Caco-2 (cell line): ENCODE results near the gene TMEM50A. TPM values are rescaled to one million over a fixed set of nuclear protein-coding genes. Genes with fewer than 3 reads are reported as not detected.
A peak's percentile ranks its signal among the peaks of the same experiment; 100 is the strongest.
"Not testable (repeated sequence)": the region's sequence is repeated elsewhere in the genome, so short reads cannot be mapped to it uniquely, and the experiment has no call there.

Experiments
- BruUV-seq: library from RNA; stranded (reverse); fragments of 400-500 nt; replicated peaks from 2 replicates; lab custom pipeline; 2021; lab: Mats Ljungman, UMichigan
- CTCF ChIA-PET: fragments of 300-600 bp; sonication (Branson Sonifier 250); formaldehyde crosslinking; loops from one replicate; lab custom pipeline; 2022; ENCODE audit warnings: antibody characterized with exemption; lab: Charles Lee
- POLR2A ChIA-PET: fragments of 300-600 bp; sonication (Branson Sonifier 250); formaldehyde crosslinking; loops from one replicate; lab custom pipeline; 2022; ENCODE audit warnings: antibody characterized with exemption; lab: Charles Lee
- DNase-seq, 2 experiments: peaks; one replicate each; pipeline versions ENCODE4 v3.0.0 to v3.0.0-alpha.2; 2020 to 2022
- H3K27me3 ChIP-seq: replicated peaks from 2 replicates; pipeline ENCODE4 v1.6.0; 2011; ENCODE audit warnings: low read length; ENCODE audit not compliant: control insufficient read depth, insufficient read depth
- H3K36me3 ChIP-seq: 2 replicates; pipeline ENCODE4 v1.5.1; 2011; ENCODE audit warnings: low read length; ENCODE audit not compliant: control insufficient read depth, insufficient read depth
- H3K4me1 ChIP-seq: fragments of 250-450 bp; sonication (Bioruptor Pico); 2 replicates; pipeline ENCODE4 v1.5.1; 2020; ENCODE audit warnings: mild to moderate bottlenecking
- H3K4me3 ChIP-seq: 2 replicates; pipeline ENCODE4 v1.5.1; 2011; ENCODE audit warnings: low read depth, mild to moderate bottlenecking, control low read depth, low read length
- H3K9me3 ChIP-seq: fragments of 250-450 bp; sonication (Bioruptor Pico); 2 replicates; pipeline ENCODE4 v1.5.1; 2020; ENCODE audit warnings: mild to moderate bottlenecking, moderate library complexity
- H3K27ac Mint-ChIP-seq: one replicate; pipeline ENCODE4 v1.8.0; 2022; ENCODE audit warnings: mixed read lengths; ENCODE audit not compliant: unreplicated experiment
- H3K27me3 Mint-ChIP-seq: one replicate; pipeline ENCODE4 v1.8.0; 2022; ENCODE audit warnings: mixed read lengths; ENCODE audit not compliant: insufficient read depth, unreplicated experiment
- H3K36me3 Mint-ChIP-seq: one replicate; pipeline ENCODE4 v1.8.0; 2022; ENCODE audit warnings: mild to moderate bottlenecking, mixed read lengths; ENCODE audit not compliant: insufficient read depth, unreplicated experiment
- H3K4me1 Mint-ChIP-seq: one replicate; pipeline ENCODE4 v1.8.0; 2022; ENCODE audit warnings: low read depth, mixed read lengths; ENCODE audit not compliant: unreplicated experiment
- H3K4me3 Mint-ChIP-seq: one replicate; pipeline ENCODE4 v1.8.0; 2022; ENCODE audit warnings: mild to moderate bottlenecking, moderate library complexity, mixed read lengths; ENCODE audit not compliant: unreplicated experiment
- H3K9me3 Mint-ChIP-seq: one replicate; pipeline ENCODE4 v1.8.0; 2022; ENCODE audit warnings: mixed read lengths; ENCODE audit not compliant: unreplicated experiment
- CTCF ChIP-seq, 2 experiments: fragments of 200-600 bp in 1 of 2; IDR thresholded peaks; 1 replicate in 1 of 2; 2 replicates in 1 of 2; pipeline versions ENCODE4 v1.5.1 to v1.8.0; 2011 to 2022; ENCODE audit warnings: antibody characterized with exemption in 1 of 2, control low read depth in 1 of 2, inconsistent platforms in 1 of 2, low read depth in 1 of 2, low read length in 1 of 2, mild to moderate bottlenecking in 1 of 2, moderate library complexity in 1 of 2; ENCODE audit not compliant: insufficient read depth in 1 of 2, severe bottlenecking in 1 of 2, unreplicated experiment in 1 of 2
- intact Hi-C: fragments of 100-400 bp; cut with micrococcal nuclease; formaldehyde crosslinking; loops from one replicate; pipeline ENCODE4 v1.10.0; 2022; ENCODE audit not compliant: unreplicated experiment
- total RNA-seq: library from RNA; stranded (reverse); gene quantifications from 2 replicates; pipeline ENCODE4 v1.2.3, GENCODE V29; 2022

The TMEM50A gene
- total RNA-seq, 1 experiment from 2014 or later, result 86.3 TPM

DNA sequence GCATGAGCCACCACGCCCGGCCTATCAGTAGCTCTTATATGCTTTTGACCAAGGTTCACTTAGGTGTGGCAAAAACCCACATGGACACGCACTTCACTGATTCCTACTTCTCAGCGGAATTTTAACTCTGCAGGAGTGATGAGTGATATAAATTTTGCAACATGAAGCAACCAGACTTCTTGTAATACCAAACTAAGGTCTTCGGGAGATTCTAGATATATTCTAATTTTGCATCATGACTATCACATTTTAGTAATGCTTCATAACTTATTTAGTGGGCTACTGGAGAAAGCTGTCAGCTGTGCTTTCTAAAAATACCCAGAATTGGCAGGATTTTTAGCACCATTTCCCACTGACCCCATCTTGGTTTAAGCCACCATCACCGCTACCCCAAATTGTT is 54.7 kb downstream of the TMEM50A start:
- Mint-ChIP-seq H3K27me3 (no peaks in the 10 kb centered on the region), H3K27ac (no peak overlapping the region), H3K4me3 (no peak overlapping the region), H3K4me1 (no peaks in the 10 kb centered on the region), H3K36me3 (no peaks in the 10 kb centered on the region), H3K9me3 (no peaks in the 10 kb centered on the region)
- TF ChIP-seq CTCF (IDR thresholded peaks at IDR 0.05; ENCODE audit: insufficient read depth in 1 of 2, low read depth in 1 of 2, low read length in 1 of 2, severe bottlenecking in 1 of 2, unreplicated experiment in 1 of 2), result no peak
- BruUV-seq, result no TSS peak
- POLR2A ChIA-PET, result no interaction called here
- CTCF ChIA-PET, result no interaction called here
- DNase-seq, result no peak
- Histone ChIP-seq H3K9me3 (no peaks in the 10 kb centered on the region), H3K36me3 (no peaks in the 10 kb centered on the region), H3K4me3 (no peak overlapping the region), H3K27me3 (no peaks in the 10 kb centered on the region), H3K4me1 (no peaks in the 10 kb centered on the region)
- intact Hi-C loops, result no loop called here

DNA sequence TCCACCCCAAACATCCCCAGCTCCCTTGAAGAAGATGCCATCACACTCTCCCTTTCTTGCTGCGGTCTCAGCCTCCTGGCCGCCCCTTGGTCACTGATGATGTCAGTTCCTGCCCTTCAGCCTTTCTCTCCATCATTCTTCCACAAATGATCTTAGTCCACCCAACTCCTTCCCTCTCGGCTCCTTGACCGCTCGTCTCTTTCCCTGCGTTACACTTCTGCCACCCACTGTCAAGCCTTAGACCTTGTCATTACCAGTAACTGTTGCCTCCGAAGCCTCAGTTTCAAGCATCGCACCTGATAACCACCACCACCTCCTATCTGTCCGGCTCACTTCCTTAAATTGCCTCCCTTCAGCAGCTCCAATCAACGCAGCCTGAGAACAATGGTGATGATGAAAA is 59.4 kb downstream of the TMEM50A start:
- H3K36me3 Mint-ChIP-seq, H3K4me3 ChIP-seq, CTCF ChIA-PET, H3K9me3 ChIP-seq, H3K4me3 Mint-ChIP-seq, H3K4me1 ChIP-seq, H3K27ac Mint-ChIP-seq, POLR2A ChIA-PET, H3K27me3 Mint-ChIP-seq, intact Hi-C loops, H3K9me3 Mint-ChIP-seq, H3K27me3 ChIP-seq, H3K36me3 ChIP-seq, H3K4me1 Mint-ChIP-seq, BruUV-seq, DNase-seq: not testable (repeated sequence)

GRCh38 chr1:25398079-25398478 is 59.9 kb downstream of the TMEM50A start:
- H3K36me3 ChIP-seq, H3K27ac Mint-ChIP-seq, CTCF ChIA-PET, POLR2A ChIA-PET, H3K4me1 ChIP-seq, H3K9me3 Mint-ChIP-seq, H3K27me3 Mint-ChIP-seq, H3K4me1 Mint-ChIP-seq, intact Hi-C loops, H3K4me3 ChIP-seq, DNase-seq, H3K36me3 Mint-ChIP-seq, BruUV-seq, H3K4me3 Mint-ChIP-seq, H3K9me3 ChIP-seq, H3K27me3 ChIP-seq: not testable (repeated sequence)

- H3K4me3 Mint-ChIP-seq, H3K27me3 Mint-ChIP-seq, H3K4me3 ChIP-seq, CTCF ChIA-PET, BruUV-seq, H3K4me1 ChIP-seq, H3K27ac Mint-ChIP-seq, H3K9me3 ChIP-seq, H3K36me3 Mint-ChIP-seq, H3K4me1 Mint-ChIP-seq, POLR2A ChIA-PET, intact Hi-C loops, H3K27me3 ChIP-seq, H3K36me3 ChIP-seq, H3K9me3 Mint-ChIP-seq: not testable (repeated sequence)
- DNase-seq, result peak in 1 of 2 experiments; percentile 30
- TF ChIP-seq CTCF (IDR thresholded peaks at IDR 0.05; ENCODE audit: insufficient read depth in 1 of 2, low read depth in 1 of 2, low read length in 1 of 2, severe bottlenecking in 1 of 2, unreplicated experiment in 1 of 2), result peak in 1 of 2 experiments; percentile 4
These were observed 65.0 kb downstream of the TMEM50A start for GRCh38 chr1:25402947-25403803.

- CTCF ChIA-PET, H3K27ac Mint-ChIP-seq, H3K4me1 ChIP-seq, H3K4me3 Mint-ChIP-seq, H3K4me3 ChIP-seq, H3K36me3 Mint-ChIP-seq, BruUV-seq, H3K27me3 Mint-ChIP-seq, H3K9me3 ChIP-seq, DNase-seq, intact Hi-C loops, H3K4me1 Mint-ChIP-seq, H3K27me3 ChIP-seq, POLR2A ChIA-PET, H3K36me3 ChIP-seq, H3K9me3 Mint-ChIP-seq: not testable (repeated sequence)
These were observed 67.7 kb downstream of the TMEM50A start for GRCh38 chr1:25405731-25406305.
